Esophagus (tissue), 2 donors: ENCODE results near the gene TOB2. TPM values are rescaled to one million over a fixed set of nuclear protein-coding genes. Genes with fewer than 3 reads are reported as not detected.
A peak's percentile ranks its signal among the peaks of the same experiment; 100 is the strongest.

ENCODE experiments used
- H3K27ac ChIP-seq, 2 donors: one replicate each; pipeline ENCODE4 v1.5.1; 2013; ENCODE audit warnings: low read depth in 2 of 2, mild to moderate bottlenecking in 2 of 2, inconsistent platforms in 1 of 2, low read length in 1 of 2, moderate library complexity in 1 of 2
- H3K27me3 ChIP-seq, 2 donors: one replicate each; pipeline ENCODE4 v1.6.1; 2013; ENCODE audit warnings: low read length in 2 of 2, control low read depth in 1 of 2, mild to moderate bottlenecking in 1 of 2; ENCODE audit not compliant: insufficient read depth in 2 of 2, control insufficient read depth in 1 of 2
- H3K36me3 ChIP-seq, 2 donors: one replicate each; pipeline ENCODE4 v1.6.1; 2013; ENCODE audit warnings: low read length in 1 of 2; ENCODE audit not compliant: control insufficient read depth in 2 of 2, insufficient read depth in 2 of 2
- H3K4me1 ChIP-seq, 2 donors: one replicate each; pipeline ENCODE4 v1.6.1; 2013; ENCODE audit warnings: low read length in 1 of 2; ENCODE audit not compliant: control insufficient read depth in 2 of 2, insufficient read depth in 2 of 2
- H3K4me3 ChIP-seq, 2 donors: one replicate each; pipeline ENCODE4 v1.5.1; 2013; ENCODE audit warnings: low read length in 2 of 2, mild to moderate bottlenecking in 2 of 2, low read depth in 1 of 2, moderate library complexity in 1 of 2
- H3K9me3 ChIP-seq, 2 donors: one replicate each; pipeline ENCODE4 v1.6.1; 2013; ENCODE audit warnings: mild to moderate bottlenecking in 2 of 2, low read depth in 1 of 2, low read length in 1 of 2, moderate library complexity in 1 of 2; ENCODE audit not compliant: control insufficient read depth in 2 of 2, insufficient read depth in 1 of 2
- WGBS, 2 donors: extraction: QIAGEN DNeasy Blood & Tissue Kit; methylation state at CpG; one replicate each; pipeline ENCODE4 v1.1.7; 2013; 5-methylcytosine and 5-hydroxymethylcytosine counted together
- polyA plus RNA-seq, 2 donors: library from polyadenylated mRNA; stranded (reverse); fragments of 200-250 nt; gene quantifications; one replicate each; pipeline ENCODE4 v1.2.3, GENCODE V29; 2013
- donor health status: healthy with polysubstance abuse.
- donor health status: Bipolar disorder and iron deficiency.

Gene TOB2
- polyA plus RNA-seq, 2 donors: 10.7 to 11.1 TPM

DNA sequence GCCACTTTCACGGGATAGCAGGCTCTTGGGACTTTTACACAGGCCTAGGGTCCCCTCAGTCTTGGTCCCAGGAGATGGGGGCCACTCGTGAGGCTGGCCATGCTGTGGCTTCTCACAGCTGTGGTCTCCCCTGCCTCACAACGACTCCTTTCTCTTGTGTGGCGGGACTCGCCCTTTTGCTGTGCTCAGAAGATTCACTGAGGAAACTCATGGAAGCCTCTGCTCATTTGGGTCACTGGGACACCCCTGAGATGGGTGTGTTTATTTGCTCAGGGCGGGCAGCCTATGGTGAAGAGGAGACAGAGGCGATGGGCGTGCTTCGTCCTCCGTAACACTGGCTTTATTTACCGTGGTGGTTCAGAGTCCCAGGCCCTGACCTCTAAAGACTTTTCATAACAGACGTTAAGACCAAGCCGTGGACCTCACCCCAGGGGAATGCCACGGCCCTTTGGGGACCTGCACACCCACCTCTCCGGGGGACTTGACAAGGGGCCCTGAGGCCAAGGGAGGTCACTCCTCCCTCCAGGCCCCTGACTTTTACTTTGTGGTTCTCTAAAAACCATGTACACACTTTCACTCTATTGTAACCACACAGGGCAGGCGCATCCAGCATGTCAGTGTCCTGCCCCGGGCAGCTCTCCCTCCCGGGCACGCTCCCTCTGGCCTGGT is 49.3 kb downstream of the TOB2 start:
- Histone ChIP-seq H3K27ac (no peak overlapping the region), H3K4me1 (peaks cover 0 to 9% of the 10 kb centered on the region in 2 donors)

DNA sequence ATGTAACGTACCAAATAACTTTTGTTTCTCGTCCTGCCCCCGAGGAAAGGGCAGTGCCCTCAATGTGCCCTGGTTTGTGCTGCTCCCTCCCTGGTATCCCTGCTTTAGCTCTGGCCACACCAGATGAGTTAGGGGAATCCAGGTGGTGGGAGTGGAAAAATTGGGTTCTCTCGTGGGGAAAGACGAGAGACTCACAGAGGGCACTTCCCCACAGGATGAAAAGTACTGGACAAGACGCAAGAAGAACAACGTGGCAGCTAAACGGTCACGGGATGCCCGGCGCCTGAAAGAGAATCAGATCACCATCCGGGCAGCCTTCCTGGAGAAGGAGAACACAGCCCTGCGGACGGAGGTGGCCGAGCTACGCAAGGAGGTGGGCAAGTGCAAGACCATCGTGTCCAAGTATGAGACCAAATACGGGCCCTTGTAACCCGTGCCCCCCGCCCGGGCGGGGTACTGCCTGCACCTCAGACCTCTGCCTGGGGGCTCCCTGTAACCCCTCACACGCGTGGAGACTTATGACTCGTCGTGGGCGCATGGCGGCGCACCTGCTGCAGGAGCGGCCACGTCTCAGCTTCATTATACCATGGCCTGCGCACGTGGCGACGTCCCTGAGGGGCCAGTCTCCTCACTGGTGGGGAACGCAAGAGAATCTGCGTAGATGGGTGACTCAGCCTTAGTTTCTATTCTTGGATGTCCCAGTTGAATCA is 50.9 kb downstream of the TOB2 start:
- peaks cover 13 to 36% of the 10 kb centered on the region in 2 donors for H3K36me3 ChIP-seq

More for the DNA sequence above, 49.3 kb downstream of the TOB2 start:
- Histone ChIP-seq H3K4me3 (no peak overlapping the region), H3K36me3 (peaks cover 13 to 34% of the 10 kb centered on the region in 2 donors), H3K27me3 (no peaks in the 10 kb centered on the region), H3K9me3 (no peaks in the 10 kb centered on the region)
- 75 to 76% methylated on average over 19 of the region's 19 CpGs for WGBS, 2 donors

DNA sequence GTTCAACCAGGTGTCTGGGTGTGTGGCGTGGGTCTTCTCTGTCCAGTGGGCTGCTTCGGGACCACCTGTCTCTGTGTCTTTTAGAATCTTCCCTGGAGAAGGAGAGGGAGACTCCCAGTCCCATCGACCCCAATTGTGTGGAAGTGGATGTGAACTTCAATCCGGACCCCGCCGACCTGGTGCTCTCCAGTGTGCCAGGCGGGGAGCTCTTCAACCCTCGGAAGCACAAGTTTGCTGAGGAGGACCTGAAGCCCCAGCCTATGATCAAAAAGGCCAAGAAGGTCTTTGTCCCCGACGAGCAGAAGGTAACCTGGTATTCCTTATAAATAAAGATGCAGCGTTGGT is 52.6 kb downstream of the TOB2 start:
- Histone ChIP-seq H3K27me3 (no peaks in the 10 kb centered on the region), H3K36me3 (peaks cover 13 to 37% of the 10 kb centered on the region in 2 donors), H3K27ac (peak overlapping the region in 1 of 2 donors; percentile 11), H3K4me1 (peaks cover 0 to 5% of the 10 kb centered on the region in 2 donors), H3K9me3 (no peaks in the 10 kb centered on the region), H3K4me3 (no peak overlapping the region)
- 92 to 93% methylated on average over 11 of the region's 11 CpGs for WGBS, 2 donors

More for the DNA sequence above, 50.9 kb downstream of the TOB2 start:
- Histone ChIP-seq H3K4me1 (peaks cover 0 to 5% of the 10 kb centered on the region in 2 donors), H3K27ac (no peak overlapping the region), H3K27me3 (no peaks in the 10 kb centered on the region), H3K9me3 (no peaks in the 10 kb centered on the region), H3K4me3 (no peak overlapping the region)
- WGBS, 2 donors: 93 to 94% methylated on average over 37 of the region's 37 CpGs

DNA sequence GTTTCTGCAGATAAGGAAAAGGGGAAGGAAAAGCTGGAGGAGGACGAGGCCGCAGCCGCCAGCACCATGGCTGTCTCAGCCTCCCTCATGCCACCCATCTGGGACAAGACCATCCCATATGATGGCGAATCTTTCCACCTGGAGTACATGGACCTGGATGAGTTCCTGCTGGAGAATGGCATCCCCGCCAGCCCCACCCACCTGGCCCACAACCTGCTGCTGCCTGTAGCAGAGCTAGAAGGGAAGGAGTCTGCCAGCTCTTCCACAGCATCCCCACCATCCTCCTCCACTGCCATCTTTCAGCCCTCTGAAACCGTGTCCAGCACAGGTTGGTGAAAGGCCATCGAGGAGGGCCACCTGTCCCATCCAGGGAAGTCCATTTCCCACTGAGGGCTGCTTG is 59.3 kb downstream of the TOB2 start:
- H3K27ac ChIP-seq: no peak overlapping the region
- WGBS, 2 donors: 82 to 87% methylated on average over 7 of the region's 7 CpGs

DNA sequence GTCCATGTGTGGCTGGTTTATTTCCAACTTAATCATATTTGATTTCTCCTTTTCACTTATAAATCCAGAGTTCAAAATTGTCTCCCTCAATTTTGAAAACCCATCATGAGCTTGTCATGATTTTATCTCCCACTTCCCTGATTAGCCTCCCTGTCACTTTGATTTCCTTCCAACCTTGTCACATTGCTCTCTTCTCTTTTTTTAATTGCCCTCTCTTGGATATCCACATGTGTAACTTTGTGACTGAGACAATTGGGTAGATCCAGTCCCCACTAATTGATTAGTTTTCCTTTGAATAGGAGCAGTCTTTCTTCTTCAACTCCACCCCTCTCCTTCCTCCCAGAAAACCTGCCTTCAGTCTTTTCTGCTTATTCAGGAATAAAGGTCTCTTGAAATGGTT is 62.5 kb downstream of the TOB2 start:
- H3K4me3 ChIP-seq: no peak overlapping the region
- H3K27ac ChIP-seq: no peak overlapping the region
- H3K27me3 ChIP-seq: no peaks in the 10 kb centered on the region
- H3K36me3 ChIP-seq: peaks cover 3 to 7% of the 10 kb centered on the region in 2 donors
- peaks cover 0 to 4% of the 10 kb centered on the region in 2 donors for H3K4me1 ChIP-seq
- H3K9me3 ChIP-seq: no peaks in the 10 kb centered on the region

More for the DNA sequence above, 59.3 kb downstream of the TOB2 start:
- Histone ChIP-seq H3K27me3 (no peaks in the 10 kb centered on the region), H3K9me3 (no peaks in the 10 kb centered on the region), H3K4me3 (no peak overlapping the region), H3K36me3 (peaks cover 3 to 10% of the 10 kb centered on the region in 2 donors), H3K4me1 (peaks cover 0 to 2% of the 10 kb centered on the region in 2 donors)

Other genes with a start within 250 kb of the TOB2 start
- gene L3MBTL2, start 241.5 kb downstream of the TOB2 start, polyA plus RNA-seq: 10 to 100 TPM in 1 of 2 donors, 1 to 10 TPM in 1; 6.6 to 12.2 TPM
- gene CHADL, start 205.9 kb downstream of the TOB2 start, polyA plus RNA-seq: 1 to 10 TPM; 2.8 to 5.9 TPM
- 10 to 100 TPM; 53.0 to 61.7 TPM for gene RANGAP1, start 160.6 kb downstream of the TOB2 start, polyA plus RNA-seq
- 10 to 100 TPM; 13.9 to 23.1 TPM for gene ZC3H7B, start 145.3 kb downstream of the TOB2 start, polyA plus RNA-seq
- gene TEF, start 64.9 kb downstream of the TOB2 start, polyA plus RNA-seq: 1 to 10 TPM; 8.5 to 9.5 TPM
- 10 to 100 TPM; 41.4 to 61.8 TPM for gene PHF5A, start 21.9 kb upstream of the TOB2 start, polyA plus RNA-seq
- 10 to 100 TPM; 22.6 to 59.7 TPM for gene ACO2, start 22.3 kb upstream of the TOB2 start, polyA plus RNA-seq
- gene POLR3H, start 97.7 kb upstream of the TOB2 start, polyA plus RNA-seq: 10 to 100 TPM; 24.3 to 25.9 TPM
- 1 to 10 TPM; 1.1 to 1.2 TPM for gene CSDC2, start 114.2 kb upstream of the TOB2 start, polyA plus RNA-seq
- gene PMM1, start 143.0 kb upstream of the TOB2 start, polyA plus RNA-seq: 10 to 100 TPM; 76.2 to 85.4 TPM
- 10 to 100 TPM; 22.8 to 34.8 TPM for gene DESI1, start 174.2 kb upstream of the TOB2 start, polyA plus RNA-seq
- gene XRCC6, start 174.5 kb upstream of the TOB2 start, polyA plus RNA-seq: 100 to 1,000 TPM in 1 of 2 donors, 10 to 100 TPM in 1; 75.5 to 168 TPM
- gene SNU13, start 242.1 kb upstream of the TOB2 start, polyA plus RNA-seq: 100 to 1,000 TPM in 1 of 2 donors, 10 to 100 TPM in 1; 95.9 to 110 TPM